GM12878 (cell line): ENCODE results near the gene PARN. TPM values are rescaled to one million over a fixed set of nuclear protein-coding genes. Genes with fewer than 3 reads are reported as not detected.

Experiments
- ATAC-seq: fragments of 200-7000 bp; cut with Tn5 transposase; 3 replicates; pipeline ENCODE4 v1.9.1; 2020; ENCODE audit warnings: mild to moderate bottlenecking, moderate library complexity
- BruUV-seq: library from RNA; stranded (reverse); fragments of 400-500 nt; replicated peaks from 2 replicates; lab custom pipeline; 2021; lab: Mats Ljungman, UMichigan
- CTCF ChIA-PET: fragments of 300-600 bp; sonication (Branson Sonifier 250); formaldehyde crosslinking; extraction: SDS; loops from one replicate; lab custom pipeline; 2021; ENCODE audit warnings: inconsistent platforms; lab: Yijun Ruan, JAX
- POLR2A ChIA-PET: fragments of 350-600 bp; formaldehyde crosslinking; extraction: SDS; loops from one replicate; lab custom pipeline; 2021; ENCODE audit warnings: inconsistent platforms; lab: Charles Lee
- RAD21 ChIA-PET: fragments of 300-600 bp; sonication (Branson Sonifier 250); formaldehyde crosslinking; loops from one replicate; lab custom pipeline; 2023; ENCODE audit warnings: antibody characterized with exemption; ENCODE audit not compliant: unreplicated experiment; lab: Charles Lee
- SMC1A ChIA-PET: fragments of 300-600 bp; sonication (Branson Sonifier 250); formaldehyde crosslinking; loops from one replicate; lab custom pipeline; 2023; ENCODE audit not compliant: unreplicated experiment, uncharacterized antibody; lab: Charles Lee
- DNase-seq: peaks from one replicate; pipeline ENCODE4 v3.0.0-alpha.2; 2011; ENCODE audit warnings: low read depth, low spot score
- FAIRE-seq: peaks from 3 replicates; lab custom pipeline; 2011; peaks lifted over from hg19 to GRCh38; lab: Jason Lieb, UNC
- H2AFZ ChIP-seq: 2 replicates; pipeline ENCODE4 v1.6.0; 2011; ENCODE audit warnings: low read depth, low read length, control low read depth; ENCODE audit not compliant: control insufficient read depth
- H3K27ac ChIP-seq: 2 replicates; pipeline ENCODE4 v1.5.1; 2011; ENCODE audit warnings: control low read depth; ENCODE audit not compliant: control insufficient read depth, insufficient read depth
- H3K27me3 ChIP-seq, 2 experiments: replicated peaks in 1 of 2; 2 replicates each; pipeline versions ENCODE4 v1.6.0 to v1.6.1; 2011; ENCODE audit warnings: low read length in 1 of 2; ENCODE audit not compliant: control insufficient read depth in 2 of 2, insufficient read depth in 2 of 2
- H3K36me3 ChIP-seq, 2 experiments: 2 replicates each; pipeline ENCODE4 v1.5.1; 2011; ENCODE audit warnings: low read length in 1 of 2; ENCODE audit not compliant: control insufficient read depth in 2 of 2, insufficient read depth in 2 of 2
- H3K4me1 ChIP-seq: 2 replicates; pipeline ENCODE4 v1.6.1; 2011; ENCODE audit warnings: mild to moderate bottlenecking, low read length, moderate library complexity, mixed read lengths; ENCODE audit not compliant: control insufficient read depth, insufficient read depth
- H3K4me2 ChIP-seq: 2 replicates; pipeline ENCODE4 v1.6.0; 2011; ENCODE audit warnings: control low read depth; ENCODE audit not compliant: control insufficient read depth, insufficient read depth
- H3K4me3 ChIP-seq: fragments of 200-600 bp; sonication (generic); 2 replicates; pipeline ENCODE4 v1.5.1; 2016
- H3K79me2 ChIP-seq: 2 replicates; pipeline ENCODE4 v1.6.0; 2011; ENCODE audit warnings: low read length; ENCODE audit not compliant: control insufficient read depth, insufficient read depth
- H3K9ac ChIP-seq: 2 replicates; pipeline ENCODE4 v1.8.0; 2011; ENCODE audit warnings: low read length, control low read depth, mixed read lengths; ENCODE audit not compliant: control insufficient read depth, insufficient read depth
- H3K9me3 ChIP-seq: replicated peaks from 3 replicates; pipeline ENCODE4 v1.5.1; 2011; ENCODE audit warnings: mild to moderate bottlenecking, low read length; ENCODE audit not compliant: control insufficient read depth, insufficient read depth
- H4K20me1 ChIP-seq: 2 replicates; pipeline ENCODE4 v1.6.0; 2011; ENCODE audit not compliant: control insufficient read depth, insufficient read depth
- EZH2 ChIP-seq: IDR thresholded peaks from 2 replicates; pipeline ENCODE4 v1.6.1; 2012; ENCODE audit warnings: low read depth, mild to moderate bottlenecking, control low read depth, inconsistent platforms, low read length, borderline replicate concordance; ENCODE audit not compliant: control insufficient read depth
- FOXK2 ChIP-seq: fragments of 450-650 bp; IDR thresholded peaks from 2 replicates; pipeline ENCODE4 v1.6.1; 2017; ENCODE audit warnings: mild to moderate bottlenecking, moderate library complexity
- KLF5 ChIP-seq: fragments of 450-650 bp; IDR thresholded peaks from 2 replicates; pipeline ENCODE4 v1.6.1; 2014; ENCODE audit warnings: mild to moderate bottlenecking; ENCODE audit not compliant: partially characterized antibody
- WGBS: methylation state at CpG from one replicate; pipeline ENCODE4 v1.1.6; 2016; ENCODE audit warnings: low lambda C conversion rate; ENCODE audit not compliant: insufficient replicate concordance, insufficient coverage; ENCODE audit errors: missing lambda C conversion rate; 5-methylcytosine and 5-hydroxymethylcytosine counted together
- in situ Hi-C: fragments of 300-500 bp; cut with MboI; formaldehyde crosslinking; loops from 9 replicates; pipeline ENCODE4 v1.14.3; 2018; ENCODE audit warnings: mixed read lengths
- intact Hi-C: fragments of 100-400 bp; cut with micrococcal nuclease; formaldehyde crosslinking; loops from one replicate; pipeline ENCODE4 v1.14.2; 2022; ENCODE audit not compliant: unreplicated experiment
- polyA plus RNA-seq, 11 experiments: library from polyadenylated mRNA; depleted of rRNA in 4 of 11; unstranded in 6 of 11; stranded (reverse) in 5 of 11; fragments of >200 nt; fragmentation: Nextera tagmentation in 4 of 11; fragmentation: Illumina TruSeq in 1 of 11; extraction: Ambion mirVana in 4 of 11; extraction: Trizol in 1 of 11; gene quantifications; 1 replicate in 1 of 11; 2 replicates in 10 of 11; pipeline versions ENCODE4 v1.2.1 to v1.2.3, GENCODE V29; 2011 to 2016; ENCODE audit warnings: inconsistent platforms in 2 of 11, missing spikeins in 2 of 11, low read depth in 1 of 11
- total RNA-seq, 4 experiments: library from RNA; depleted of rRNA in 3 of 4; stranded (reverse); fragments of >200 nt in 3 of 4; fragmentation: Illumina TruSeq in 1 of 4; extraction: Trizol in 1 of 4; gene quantifications; 2 replicates each; pipeline versions ENCODE4 v1.2.1 to v1.2.3, GENCODE V29; 2013 to 2021

The PARN gene
- total and polyA plus RNA-seq, 10 of the 15 experiments (the other 5 are each of a cell fraction or from before 2014, with no cell fraction given) = 15.6 to 77.3 (median 47.7) TPM

- POLR2A ChIA-PET = no interaction called here
Observed at GRCh38 chr16:14677627-14678026, 47.6 kb upstream of the PARN start.

GRCh38 chr16:14676633-14677032 is 46.6 kb upstream of the PARN start:
- WGBS = 100% methylated on average over 3 of the region's 3 CpGs
- FAIRE-seq (no peak), DNase-seq (no peak), ATAC-seq (no peak)
- TF ChIP-seq EZH2 = no peak
- no peaks in the 10 kb centered on the region for H3K27me3 ChIP-seq
- H4K20me1 ChIP-seq = no peaks in the 10 kb centered on the region
- H3K4me2 ChIP-seq = no peak overlapping the region
- ChIA-PET SMC1A (no interaction called here), CTCF (interaction anchor here (1.0 kb wide), 1 partner anchor 9 kb away, joined by 3 read pairs; no protein-coding TSS in a partner anchor), RAD21 (no interaction called here), POLR2A (no interaction called here)
- BruUV-seq = no TSS peak
- H3K9ac ChIP-seq = no peak overlapping the region
- H3K27ac ChIP-seq = no peak overlapping the region
- H3K9me3 ChIP-seq = no peaks in the 10 kb centered on the region
- no peaks in the 10 kb centered on the region for H3K36me3 ChIP-seq
- intact Hi-C loops = no loop called here
- in situ Hi-C loops = no loop called here
- H3K4me1 ChIP-seq = peaks cover 8% of the 10 kb centered on the region
- H3K79me2 ChIP-seq = no peaks in the 10 kb centered on the region
- no peak overlapping the region for H2AFZ ChIP-seq
- no peak overlapping the region for H3K4me3 ChIP-seq

More at GRCh38 chr16:14677627-14678026, 47.6 kb upstream of the PARN start:
- Histone ChIP-seq H3K9me3 (no peaks in the 10 kb centered on the region), H3K27me3 (no peaks in the 10 kb centered on the region), H3K79me2 (no peaks in the 10 kb centered on the region), H3K4me3 (no peak overlapping the region), H4K20me1 (no peaks in the 10 kb centered on the region), H2AFZ (no peak overlapping the region), H3K4me1 (no peaks in the 10 kb centered on the region)
- RAD21 ChIA-PET = no interaction called here
- WGBS = 68% methylated on average over 5 of the region's 5 CpGs
- in situ Hi-C loops (no loop called here), intact Hi-C loops (no loop called here)
- SMC1A ChIA-PET = no interaction called here
- no peak for FAIRE-seq
- no peak for DNase-seq
- BruUV-seq = no TSS peak
- CTCF ChIA-PET = no interaction called here
- TF ChIP-seq KLF5 (no peak), FOXK2 (peak; percentile 16; the same call in 1 of the 2 replicates)
- TF ChIP-seq, all 136 proteins: peak for 1
- Histone ChIP-seq H3K36me3 (no peaks in the 10 kb centered on the region), H3K4me2 (no peak overlapping the region), H3K27ac (no peak overlapping the region), H3K9ac (no peak overlapping the region)
- no peak for ATAC-seq
